Cortex of kidney (tissue), 1 donor: ENCODE results near the gene VANGL2.

Experiments
- DNase-seq: peaks from one replicate; lab custom pipeline; 2025; lab: John Stamatoyannopoulos, UW

Gene VANGL2

DNA sequence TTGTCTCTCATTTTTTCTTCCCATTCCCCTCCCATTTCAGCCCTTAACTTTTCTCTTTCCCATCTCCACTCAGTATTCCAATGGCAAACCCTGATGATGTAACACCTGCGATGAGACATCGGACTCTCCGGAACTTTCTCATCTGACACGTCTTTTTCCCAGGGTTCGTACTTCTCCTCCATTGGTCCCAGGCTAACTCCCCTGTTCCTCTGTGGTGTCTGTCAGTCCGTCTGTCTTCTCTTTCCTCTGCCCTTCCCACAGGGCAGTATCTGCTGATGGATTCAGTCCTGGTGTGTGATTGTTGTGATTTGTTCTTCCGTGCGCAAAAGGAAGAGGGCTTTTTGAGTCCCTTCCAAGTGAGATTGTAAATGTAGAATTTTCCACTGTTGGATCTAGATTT, 27.7 kb downstream of the VANGL2 start:
- no peak for DNase-seq

DNA sequence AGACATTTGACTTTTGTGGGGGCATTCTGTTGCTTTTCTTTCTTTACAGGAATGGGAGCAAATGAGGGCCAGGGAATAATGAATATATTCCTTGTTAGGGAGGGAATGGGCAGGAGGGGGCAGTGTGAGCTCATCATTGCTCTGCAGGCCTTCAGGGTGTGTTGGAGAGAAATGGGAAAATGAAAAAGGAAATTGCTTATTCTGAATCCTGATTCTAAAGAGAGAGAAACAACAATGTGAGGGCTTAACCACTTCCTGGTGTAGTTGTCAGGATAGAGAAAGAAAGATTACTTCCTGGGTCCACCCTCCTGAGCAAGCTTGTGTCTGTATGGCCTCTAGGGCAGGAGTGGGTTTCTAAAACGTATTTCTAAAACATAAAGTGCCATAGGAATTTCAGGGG, 28.3 kb downstream of the VANGL2 start:
- no peak for DNase-seq

DNA sequence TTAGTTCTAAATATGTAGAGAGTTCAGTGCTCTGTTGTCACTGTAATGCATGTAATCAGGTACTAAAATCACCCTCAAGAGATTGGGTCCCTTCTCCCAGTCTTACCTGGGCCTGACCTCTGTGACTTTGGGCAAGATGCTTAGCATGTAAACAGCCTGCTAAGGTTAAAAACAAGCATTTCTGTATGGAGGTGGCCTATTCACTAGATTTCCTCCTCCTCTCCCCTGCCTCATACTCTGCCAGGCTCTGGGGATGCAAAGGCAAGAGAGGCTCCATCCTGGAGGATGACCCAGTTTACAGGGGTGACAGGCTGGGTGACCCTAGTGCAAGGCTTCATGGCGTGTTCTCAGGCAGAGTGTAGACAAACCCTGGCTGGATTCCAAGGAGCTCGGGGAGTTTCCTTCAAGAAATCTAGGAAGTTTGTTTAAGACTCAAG, 28.8 kb downstream of the VANGL2 start:
- no peak for DNase-seq

DNA sequence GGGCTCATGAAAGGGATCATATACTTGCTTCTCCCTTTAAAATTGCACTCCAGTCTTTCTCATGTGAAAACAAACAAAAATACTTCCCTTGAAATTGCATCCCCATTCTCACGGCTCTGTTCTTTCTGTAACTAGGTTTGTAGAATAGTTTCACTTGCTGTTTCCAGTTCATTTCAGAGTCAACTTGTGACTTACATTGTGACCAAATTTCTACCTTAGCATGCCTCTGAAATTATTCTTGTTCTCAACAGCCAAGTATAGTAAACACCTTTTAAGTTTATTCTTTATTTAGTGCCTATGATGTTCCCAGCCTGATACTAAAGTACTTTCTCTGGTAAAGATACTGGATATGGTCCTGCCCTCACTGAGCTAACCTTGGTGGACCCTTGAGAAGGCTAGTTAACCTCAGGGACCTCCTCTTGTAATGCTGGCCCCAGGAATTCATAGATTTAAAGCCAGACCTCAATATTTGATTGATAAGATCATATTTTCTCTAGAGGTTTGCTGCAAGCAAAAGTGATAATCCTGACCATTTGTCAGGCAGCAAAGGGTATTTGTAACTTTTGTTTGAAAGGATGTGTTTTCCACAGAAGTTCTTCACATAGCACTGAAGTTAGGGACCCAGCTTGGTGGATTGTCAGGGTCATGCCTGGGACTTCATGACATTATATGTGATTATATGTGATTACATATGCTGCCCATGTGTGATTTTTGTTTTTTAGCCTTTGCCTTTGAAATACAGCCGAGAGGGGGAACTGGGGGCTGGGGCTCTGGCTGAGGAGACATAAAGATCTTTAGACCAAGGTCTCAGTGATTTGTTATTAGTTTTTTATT, 29.6 kb downstream of the VANGL2 start:
- DNase-seq, result no peak

DNA sequence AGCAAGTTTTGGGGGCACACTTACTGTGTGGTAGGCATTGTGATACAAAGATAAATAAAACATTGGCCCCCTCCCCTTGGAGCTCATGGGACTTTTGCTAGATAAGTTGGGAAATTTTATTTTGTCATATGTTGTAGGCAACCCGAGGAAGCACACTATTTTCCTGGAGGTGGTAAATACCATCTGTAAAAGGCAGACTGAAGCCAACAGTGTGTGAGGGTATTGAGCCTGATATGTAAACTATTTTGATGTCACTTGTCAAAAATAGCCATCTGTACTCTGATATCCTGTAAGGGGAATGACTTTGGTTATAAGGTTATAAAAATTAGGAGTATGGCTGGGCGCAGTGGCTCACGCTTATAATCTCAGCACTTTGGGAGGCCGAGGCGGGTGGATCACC, 30.6 kb downstream of the VANGL2 start:
- DNase-seq, result no peak

DNA sequence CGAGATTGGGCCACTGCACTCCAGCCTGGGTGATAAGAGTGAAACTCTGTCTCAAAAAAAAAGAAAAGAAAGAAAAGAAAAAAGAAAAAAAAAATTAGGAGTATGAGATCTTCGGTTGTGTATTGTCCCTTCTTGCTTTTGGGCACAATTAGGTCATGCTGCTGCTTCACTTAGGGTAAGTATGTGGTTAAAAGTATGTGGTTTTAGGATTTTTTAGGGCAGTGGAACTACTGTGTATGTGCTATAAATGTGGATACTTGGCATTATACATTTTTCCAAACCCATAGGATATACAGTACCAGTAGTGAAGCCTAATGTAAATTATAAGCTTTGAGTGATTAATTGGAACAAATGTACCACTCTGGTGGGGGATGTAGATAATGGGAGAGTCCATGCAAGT, 31.2 kb downstream of the VANGL2 start:
- no peak for DNase-seq

DNA sequence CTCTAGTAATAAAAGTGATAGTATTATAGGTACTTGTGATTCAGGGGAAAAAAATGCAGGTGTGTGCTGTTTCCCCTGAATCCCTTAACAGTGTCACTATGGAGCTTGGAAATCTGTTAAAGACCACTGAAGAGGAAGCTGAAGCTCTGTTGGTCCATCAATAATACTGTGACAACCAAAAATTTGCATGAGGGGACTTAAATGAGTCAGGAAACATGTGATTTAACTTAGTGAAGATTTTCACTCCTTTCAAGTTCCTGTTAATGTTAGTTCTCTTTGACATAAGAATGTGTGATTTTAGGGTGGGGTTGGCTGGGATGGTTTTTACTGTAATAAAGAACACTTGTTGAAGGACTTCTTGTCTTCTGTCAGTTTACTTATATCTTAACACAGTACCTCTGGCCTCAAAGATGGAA, 32.0 kb downstream of the VANGL2 start:
- DNase-seq, result no peak

DNA sequence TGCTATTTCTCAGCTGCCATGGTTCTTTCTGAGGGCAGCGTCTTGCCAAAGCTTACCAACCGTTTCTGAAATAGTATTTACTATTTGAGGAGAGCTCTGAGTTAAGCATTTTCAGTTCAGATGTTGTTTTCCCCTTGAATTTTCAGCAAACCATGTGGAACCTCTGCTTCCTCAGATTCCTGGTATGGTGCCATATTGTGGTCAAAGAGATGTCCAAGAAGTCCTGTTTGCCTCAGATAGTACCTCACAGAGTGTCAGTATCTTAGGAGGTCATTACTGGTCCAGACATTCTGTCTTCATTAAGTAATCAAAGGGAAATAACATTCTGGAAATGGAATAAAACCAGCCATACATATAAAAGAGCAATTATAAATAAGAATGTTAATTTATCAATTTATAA, 36.6 kb downstream of the VANGL2 start:
- no peak for DNase-seq

DNA sequence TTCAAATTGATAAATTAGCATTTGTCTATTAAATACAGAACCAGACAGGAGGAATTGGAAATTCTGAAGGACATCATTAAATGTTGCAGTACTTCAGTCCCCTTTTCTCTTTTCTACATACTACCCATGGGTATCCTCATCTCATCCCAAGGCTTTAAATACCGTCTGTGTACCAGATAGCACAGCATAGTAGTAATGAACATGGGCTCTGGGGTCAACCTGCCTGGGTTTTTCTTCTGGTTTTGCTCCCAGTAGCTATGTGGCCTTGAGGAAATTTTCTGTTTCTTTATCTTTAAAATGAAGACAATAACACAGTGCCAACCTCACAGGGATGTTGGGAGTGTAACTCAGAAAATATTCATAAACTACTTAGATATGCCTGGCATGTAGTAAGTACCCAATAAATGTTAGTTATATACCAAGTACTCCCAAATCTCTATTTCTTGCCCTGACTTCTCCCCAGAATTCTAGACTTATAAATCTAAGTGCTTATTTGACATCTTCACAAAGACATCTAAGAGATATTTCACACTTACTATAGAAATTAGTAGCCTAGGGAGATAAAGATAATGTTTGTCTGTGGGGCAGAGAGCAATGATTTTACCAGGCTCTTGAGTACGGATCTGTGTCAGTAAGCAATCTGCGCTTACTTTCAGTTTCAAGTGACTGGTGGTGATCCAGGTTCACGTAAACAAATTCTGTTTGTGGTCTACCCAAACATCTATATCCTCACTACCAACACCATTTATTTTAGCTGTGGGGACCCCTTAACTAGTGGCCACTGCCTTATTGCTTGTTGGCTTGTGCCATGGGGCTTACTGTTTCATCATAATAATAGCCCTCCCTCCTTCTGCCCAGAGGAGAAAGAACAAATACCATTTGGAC, 37.3 kb downstream of the VANGL2 start:
- DNase-seq, result no peak

DNA sequence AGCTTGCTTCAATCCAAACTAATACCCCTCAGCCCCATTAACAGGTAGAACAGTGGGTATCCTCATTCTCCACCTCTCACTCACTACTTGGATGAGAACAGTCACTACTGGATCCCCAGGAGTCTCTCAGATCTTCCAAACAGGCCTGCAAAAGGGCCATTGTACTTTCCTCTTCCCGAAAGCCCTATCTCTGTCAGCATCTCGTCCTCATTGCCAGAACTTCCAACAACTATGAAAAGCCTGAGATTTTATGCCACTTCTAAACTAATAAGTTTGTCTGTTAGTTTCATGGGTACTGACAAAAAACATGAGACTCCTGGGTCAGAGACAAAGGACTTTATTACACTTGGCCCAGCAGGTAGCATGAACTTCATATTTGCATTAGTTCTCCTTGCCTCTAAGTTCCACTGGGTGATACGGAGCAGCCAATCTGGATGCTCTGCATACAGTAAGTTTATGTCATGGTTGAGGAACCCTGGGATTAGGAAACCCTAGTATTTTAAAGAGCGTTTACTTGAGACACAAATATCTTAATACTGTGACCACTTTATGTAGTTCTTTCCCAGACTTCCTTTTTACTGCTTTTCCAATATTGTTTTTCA, 38.1 kb downstream of the VANGL2 start:
- no peak for DNase-seq

DNA sequence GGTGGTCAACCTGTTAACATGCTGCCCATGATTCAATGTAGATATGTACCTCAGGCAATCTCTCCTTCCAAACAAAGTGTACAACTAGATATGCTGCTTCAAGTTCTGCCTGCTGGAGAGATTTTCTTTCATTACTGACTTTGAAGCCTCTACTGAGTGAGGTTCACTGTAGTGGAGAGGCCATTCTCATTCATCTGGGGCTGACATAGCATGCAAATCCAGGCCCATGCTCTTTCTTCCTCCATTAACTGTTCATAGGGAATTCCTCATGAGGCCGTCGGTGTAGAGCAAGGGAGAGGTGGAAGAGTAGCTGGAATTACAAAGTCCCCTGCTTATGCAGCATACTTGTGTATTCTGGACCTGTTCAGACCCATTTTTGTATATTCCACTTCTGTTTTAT, 38.6 kb downstream of the VANGL2 start:
- DNase-seq, result no peak

DNA sequence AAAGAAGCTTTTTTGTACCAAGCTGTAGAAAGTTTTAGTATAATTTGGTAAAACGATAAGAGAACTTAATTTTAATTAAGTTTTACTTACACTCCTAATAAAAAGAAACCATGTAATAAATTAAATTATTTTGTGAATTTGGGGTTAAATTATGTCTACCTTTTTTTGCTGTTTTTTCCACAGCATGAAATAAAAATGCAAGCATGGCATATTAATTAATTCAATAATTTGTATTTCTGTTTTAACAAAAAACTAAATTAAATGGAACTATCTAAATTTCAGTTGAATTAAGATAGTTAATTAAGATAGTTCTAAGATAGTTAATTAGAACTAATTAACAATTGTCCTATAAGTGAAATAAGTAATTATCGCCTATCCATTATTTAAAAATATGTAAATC, 39.4 kb downstream of the VANGL2 start:
- DNase-seq, result no peak

DNA sequence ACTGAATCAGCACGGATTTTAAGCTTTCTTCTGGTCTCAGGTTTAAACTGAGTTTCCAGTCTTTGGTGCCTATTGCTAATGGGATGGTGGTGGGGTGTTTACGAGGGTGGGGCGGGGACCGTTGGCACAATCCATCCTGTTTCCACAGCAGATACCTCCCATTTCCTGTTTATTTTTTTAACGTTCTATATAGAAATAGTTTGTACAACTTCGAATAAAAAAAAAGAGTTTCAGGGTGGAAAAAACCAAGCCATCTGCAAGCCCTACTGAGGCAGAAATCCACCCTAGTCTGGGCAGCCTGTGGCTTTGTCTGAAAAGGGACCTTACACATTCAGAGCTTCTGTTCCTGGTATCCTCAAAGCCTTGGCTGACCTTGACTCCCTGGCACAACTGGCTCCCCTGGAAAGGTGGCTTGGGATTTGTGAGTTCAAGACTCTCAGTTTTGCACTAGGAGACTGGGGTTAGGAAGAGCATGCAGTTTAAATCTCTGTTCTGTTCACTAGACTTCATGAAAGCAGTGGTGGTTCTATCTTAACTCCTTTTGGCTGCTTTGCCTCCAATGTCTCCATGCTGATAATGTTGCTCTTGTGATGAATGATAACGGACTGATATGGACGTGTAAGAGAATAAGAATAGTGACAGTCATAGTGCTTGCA, 46.7 kb downstream of the VANGL2 start:
- no peak for DNase-seq

DNA sequence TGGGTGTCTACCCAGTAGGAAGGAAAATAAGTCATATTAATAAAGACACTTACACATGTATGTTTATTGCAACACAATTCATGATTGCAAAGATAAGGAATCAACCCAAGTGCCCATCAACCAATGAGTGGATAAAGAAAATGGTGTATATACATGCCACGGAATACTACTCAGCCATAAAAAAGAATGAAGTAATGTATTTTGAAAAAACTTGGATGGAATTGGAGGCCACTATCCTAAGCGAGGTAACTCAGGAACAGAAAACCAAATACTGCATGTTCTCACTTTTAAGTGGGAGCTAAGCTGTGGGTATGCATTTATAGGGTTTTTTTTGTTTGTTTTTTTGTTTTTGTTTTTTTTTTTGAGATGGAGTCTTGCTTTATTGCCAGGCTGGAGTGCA, 49.1 kb downstream of the VANGL2 start:
- no peak for DNase-seq

DNA sequence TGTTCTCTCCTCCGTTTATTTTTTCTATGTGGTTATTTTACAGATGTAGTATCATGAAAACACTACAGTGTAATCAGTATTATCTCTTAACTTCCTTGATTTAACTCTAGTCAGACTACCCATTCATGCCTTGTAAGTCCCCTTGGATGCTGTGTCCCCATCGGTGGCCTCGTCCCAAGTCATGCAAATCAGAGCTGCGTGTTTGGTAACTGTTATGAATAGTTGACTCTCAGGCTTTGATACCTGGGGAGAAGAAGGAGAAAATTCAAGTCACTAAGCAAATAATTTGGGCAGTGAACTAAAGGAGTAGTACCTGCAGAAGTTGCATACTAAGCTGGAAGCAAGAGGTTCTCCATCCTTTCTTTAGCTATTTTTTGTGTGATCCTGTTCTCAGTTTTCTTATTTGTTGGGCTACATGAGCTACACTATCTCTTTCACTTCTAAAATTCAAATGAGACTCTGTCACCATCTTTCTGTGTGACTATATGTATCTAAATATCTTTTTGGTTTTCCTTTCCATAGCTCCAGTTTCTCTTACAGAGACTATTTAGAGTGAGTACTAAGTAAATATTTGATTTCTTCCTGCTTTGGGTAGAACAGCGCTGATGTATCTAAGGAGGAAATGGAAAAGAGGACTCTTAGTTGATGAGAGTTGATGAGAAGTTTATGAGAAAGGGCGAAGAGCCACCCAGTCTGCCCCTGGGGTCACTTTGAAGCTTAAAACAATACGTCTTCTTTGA, 50.9 kb downstream of the VANGL2 start:
- DNase-seq, result no peak

DNA sequence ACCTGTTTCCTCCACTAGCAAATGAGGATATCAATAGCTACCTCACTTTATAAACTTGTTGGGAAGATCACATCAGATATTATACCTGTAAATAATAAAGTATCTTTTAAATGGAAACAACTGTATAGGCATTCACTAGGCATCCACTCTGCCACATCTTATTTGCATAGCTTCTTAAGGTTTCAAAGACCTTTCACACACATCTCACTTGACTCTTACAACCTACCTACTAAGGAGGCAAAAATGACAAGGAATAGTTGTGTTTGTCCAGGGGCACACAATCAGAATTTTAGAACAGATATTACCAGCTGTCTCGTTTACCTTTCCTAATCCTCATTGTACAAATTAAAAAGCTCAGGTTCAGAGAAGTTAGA, 51.5 kb downstream of the VANGL2 start:
- no peak for DNase-seq

DNA sequence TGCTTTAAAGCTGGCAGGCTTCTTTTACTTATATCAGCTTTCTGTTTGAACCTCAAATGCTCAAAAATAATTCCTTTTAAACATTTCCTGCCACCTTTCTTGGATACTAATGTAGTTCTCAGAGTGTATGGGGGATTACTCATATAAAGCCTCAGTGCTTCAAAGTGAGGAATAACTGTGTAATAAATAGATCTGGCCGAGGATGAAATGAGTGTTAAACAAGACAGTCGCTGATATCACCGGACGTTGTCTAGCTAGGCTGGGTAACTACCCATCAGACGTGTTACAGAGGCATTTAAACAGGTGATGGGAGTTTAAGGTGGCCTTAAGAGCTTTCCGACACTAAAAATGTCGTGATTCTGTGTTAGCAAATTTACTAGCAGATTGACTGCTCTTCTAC, 53.1 kb downstream of the VANGL2 start:
- DNase-seq, result no peak

DNA sequence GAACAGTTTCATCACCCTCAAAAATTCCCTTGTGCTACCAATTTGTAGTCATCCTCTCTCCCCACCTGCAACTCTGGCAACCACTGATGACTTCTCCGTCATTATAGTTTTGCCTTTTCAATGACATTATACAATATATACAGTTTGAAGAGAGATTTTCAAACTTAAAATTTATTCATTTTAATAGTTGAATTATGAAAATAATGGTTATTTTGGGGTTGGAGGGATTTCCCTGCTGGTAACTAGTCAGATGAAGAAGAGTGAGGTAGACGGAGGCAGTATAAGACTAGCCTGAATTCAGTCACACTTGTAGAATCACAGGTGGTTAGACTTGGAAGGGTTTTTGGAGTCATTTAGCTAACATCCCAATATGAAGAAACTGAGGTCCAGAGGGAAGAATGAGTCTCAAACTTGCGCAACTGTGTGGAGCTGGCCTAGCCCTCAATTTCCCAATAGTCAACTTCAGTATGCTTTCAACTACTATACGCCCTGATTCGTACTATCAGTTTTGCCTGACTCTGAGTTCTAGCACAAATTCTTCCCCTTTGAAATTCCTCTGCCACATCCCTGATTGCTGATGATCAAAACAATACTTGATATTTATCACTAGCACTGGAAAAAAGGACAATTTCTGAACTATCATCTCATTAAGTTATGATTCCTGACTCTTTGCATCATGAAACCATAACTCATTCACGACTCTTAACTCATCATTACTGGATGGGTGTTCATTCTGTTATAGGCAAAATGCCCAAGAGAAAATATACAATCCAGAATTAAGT, 54.2 kb downstream of the VANGL2 start:
- no peak for DNase-seq

DNA sequence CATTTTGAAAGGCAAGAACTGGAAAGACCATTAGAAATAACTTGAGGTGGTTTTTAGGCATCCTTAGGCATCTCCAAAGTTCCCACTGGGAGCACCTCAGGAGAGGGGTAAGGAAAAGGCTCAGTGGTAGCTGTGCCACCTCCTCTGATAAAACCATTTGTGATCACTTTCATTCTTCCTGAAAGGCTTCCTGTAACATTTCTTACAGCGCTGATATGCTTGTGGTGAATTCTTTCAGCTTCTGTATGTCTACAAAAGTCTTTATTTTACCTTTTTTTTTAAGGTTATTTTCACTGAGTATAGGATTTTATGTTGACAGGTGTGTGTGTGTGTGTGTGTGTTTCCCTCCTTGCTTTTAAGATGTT, 54.8 kb downstream of the VANGL2 start:
- no peak for DNase-seq

DNA sequence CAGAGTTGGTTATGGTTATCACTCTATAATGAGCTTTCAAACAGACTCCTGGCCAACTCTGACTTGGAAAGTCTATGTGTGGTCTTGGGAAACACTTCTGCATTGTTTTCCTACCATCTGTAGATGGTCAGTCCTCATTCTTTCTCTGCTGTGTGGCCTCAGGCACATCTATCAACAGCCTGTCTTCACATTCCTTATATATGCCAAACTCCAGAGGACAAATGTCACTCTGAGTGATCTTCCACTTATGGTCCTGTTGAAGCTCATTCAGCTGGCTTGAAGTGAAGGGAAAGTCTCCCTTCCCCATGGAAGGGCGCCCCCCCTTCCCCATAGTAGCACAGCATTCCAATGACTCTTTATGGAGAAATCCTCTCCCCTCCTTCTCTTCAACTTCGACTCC, 58.7 kb downstream of the VANGL2 start:
- no peak for DNase-seq

DNA sequence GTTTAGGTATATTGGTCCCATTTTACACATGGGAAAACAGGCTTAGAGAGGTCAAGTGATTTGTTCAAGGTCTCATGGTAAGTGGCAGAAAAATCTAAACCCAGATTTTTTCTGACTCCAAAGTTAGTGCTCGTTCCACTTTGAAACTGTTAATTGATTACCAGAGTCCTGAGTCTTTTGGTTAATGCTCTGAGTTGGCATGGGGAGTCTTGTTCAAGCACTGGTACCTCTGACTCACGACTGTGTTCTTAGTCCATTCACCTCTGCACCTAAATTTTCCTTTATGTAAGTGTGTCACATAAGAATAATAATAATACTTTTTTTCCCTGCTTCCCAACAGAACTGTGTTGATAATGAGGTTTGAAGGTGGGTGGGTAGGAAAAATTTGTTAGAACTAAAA, 59.3 kb downstream of the VANGL2 start:
- no peak for DNase-seq
